GM12878 (cell line): ENCODE data around the gene ITGA7. TPM values are rescaled to one million over a fixed set of nuclear protein-coding genes. Genes with fewer than 3 reads are reported as not detected.

Experiments
- ATAC-seq: fragments of 200-7000 bp; cut with Tn5 transposase; 3 replicates; pipeline ENCODE4 v1.9.1; 2020; ENCODE audit warnings: mild to moderate bottlenecking, moderate library complexity
- BruUV-seq: library from RNA; stranded (reverse); fragments of 400-500 nt; replicated peaks from 2 replicates; lab custom pipeline; 2021; lab: Mats Ljungman, UMichigan
- CTCF ChIA-PET: fragments of 300-600 bp; sonication (Branson Sonifier 250); formaldehyde crosslinking; extraction: SDS; loops from one replicate; lab custom pipeline; 2021; ENCODE audit warnings: inconsistent platforms; lab: Yijun Ruan, JAX
- POLR2A ChIA-PET: fragments of 350-600 bp; formaldehyde crosslinking; extraction: SDS; loops from one replicate; lab custom pipeline; 2021; ENCODE audit warnings: inconsistent platforms; lab: Charles Lee
- RAD21 ChIA-PET: fragments of 300-600 bp; sonication (Branson Sonifier 250); formaldehyde crosslinking; loops from one replicate; lab custom pipeline; 2023; ENCODE audit warnings: antibody characterized with exemption; ENCODE audit not compliant: unreplicated experiment; lab: Charles Lee
- SMC1A ChIA-PET: fragments of 300-600 bp; sonication (Branson Sonifier 250); formaldehyde crosslinking; loops from one replicate; lab custom pipeline; 2023; ENCODE audit not compliant: unreplicated experiment, uncharacterized antibody; lab: Charles Lee
- DNase-seq: peaks from one replicate; pipeline ENCODE4 v3.0.0-alpha.2; 2011; ENCODE audit warnings: low read depth, low spot score
- FAIRE-seq: peaks from 3 replicates; lab custom pipeline; 2011; peaks lifted over from hg19 to GRCh38; lab: Jason Lieb, UNC
- H2AFZ ChIP-seq: 2 replicates; pipeline ENCODE4 v1.6.0; 2011; ENCODE audit warnings: low read depth, low read length, control low read depth; ENCODE audit not compliant: control insufficient read depth
- H3K27ac ChIP-seq: 2 replicates; pipeline ENCODE4 v1.5.1; 2011; ENCODE audit warnings: control low read depth; ENCODE audit not compliant: control insufficient read depth, insufficient read depth
- H3K27me3 ChIP-seq, 2 experiments: replicated peaks in 1 of 2; 2 replicates each; pipeline versions ENCODE4 v1.6.0 to v1.6.1; 2011; ENCODE audit warnings: low read length in 1 of 2; ENCODE audit not compliant: control insufficient read depth in 2 of 2, insufficient read depth in 2 of 2
- H3K36me3 ChIP-seq, 2 experiments: 2 replicates each; pipeline ENCODE4 v1.5.1; 2011; ENCODE audit warnings: low read length in 1 of 2; ENCODE audit not compliant: control insufficient read depth in 2 of 2, insufficient read depth in 2 of 2
- H3K4me1 ChIP-seq: 2 replicates; pipeline ENCODE4 v1.6.1; 2011; ENCODE audit warnings: mild to moderate bottlenecking, low read length, moderate library complexity, mixed read lengths; ENCODE audit not compliant: control insufficient read depth, insufficient read depth
- H3K4me2 ChIP-seq: 2 replicates; pipeline ENCODE4 v1.6.0; 2011; ENCODE audit warnings: control low read depth; ENCODE audit not compliant: control insufficient read depth, insufficient read depth
- H3K4me3 ChIP-seq: fragments of 200-600 bp; sonication (generic); 2 replicates; pipeline ENCODE4 v1.5.1; 2016
- H3K79me2 ChIP-seq: 2 replicates; pipeline ENCODE4 v1.6.0; 2011; ENCODE audit warnings: low read length; ENCODE audit not compliant: control insufficient read depth, insufficient read depth
- H3K9ac ChIP-seq: 2 replicates; pipeline ENCODE4 v1.8.0; 2011; ENCODE audit warnings: low read length, control low read depth, mixed read lengths; ENCODE audit not compliant: control insufficient read depth, insufficient read depth
- H3K9me3 ChIP-seq: replicated peaks from 3 replicates; pipeline ENCODE4 v1.5.1; 2011; ENCODE audit warnings: mild to moderate bottlenecking, low read length; ENCODE audit not compliant: control insufficient read depth, insufficient read depth
- H4K20me1 ChIP-seq: 2 replicates; pipeline ENCODE4 v1.6.0; 2011; ENCODE audit not compliant: control insufficient read depth, insufficient read depth
- CBX5 ChIP-seq: sonication (generic); IDR thresholded peaks from 2 replicates; pipeline ENCODE4 v1.6.1; 2016; ENCODE audit warnings: low read depth, moderate library complexity, mild to moderate bottlenecking, inconsistent platforms
- CHD2 ChIP-seq: IDR thresholded peaks from 2 replicates; pipeline ENCODE4 v1.6.1; 2011; ENCODE audit warnings: low read depth, low read length, improper control_type of control experiment, borderline replicate concordance
- E2F4 ChIP-seq: IDR thresholded peaks from 2 replicates; pipeline ENCODE4 v1.6.1; 2012; ENCODE audit warnings: low read depth, low read length, improper control_type of control experiment
- ELK1 ChIP-seq: IDR thresholded peaks from 2 replicates; pipeline ENCODE4 v1.6.1; 2012; ENCODE audit warnings: low read depth, low read length, improper control_type of control experiment
- EP300 ChIP-seq, 2 experiments: fragments of 150-350 bp in 1 of 2; IDR thresholded peaks; 2 replicates each; pipeline ENCODE4 v1.6.1; 2011 to 2012; ENCODE audit warnings: low read depth in 2 of 2, low read length in 2 of 2, borderline replicate concordance in 1 of 2, improper control_type of control experiment in 1 of 2, inconsistent platforms in 1 of 2; ENCODE audit not compliant: control insufficient read depth in 1 of 2
- ESRRA ChIP-seq: IDR thresholded peaks from 2 replicates; pipeline ENCODE4 v1.6.1; 2012; ENCODE audit warnings: mild to moderate bottlenecking, low read length, improper control_type of control experiment
- GATAD2B ChIP-seq: fragments of 450-650 bp; conservative IDR thresholded peaks from 2 replicates; pipeline ENCODE4 v1.6.1; 2017; ENCODE audit warnings: low read depth, mild to moderate bottlenecking, moderate library complexity
- HDAC2 ChIP-seq: fragments of 200-600 bp; sonication (generic); IDR thresholded peaks from 2 replicates; pipeline ENCODE4 v1.6.1; 2017
- IKZF2 ChIP-seq, 2 experiments: fragments of 450-650 bp; IDR thresholded peaks; 2 replicates each; pipeline ENCODE4 v1.6.1; 2017; ENCODE audit warnings: mild to moderate bottlenecking in 2 of 2, moderate library complexity in 2 of 2
- KLF5 ChIP-seq: fragments of 450-650 bp; IDR thresholded peaks from 2 replicates; pipeline ENCODE4 v1.6.1; 2014; ENCODE audit warnings: mild to moderate bottlenecking; ENCODE audit not compliant: partially characterized antibody
- MTA2 ChIP-seq: fragments of 450-650 bp; IDR thresholded peaks from 2 replicates; pipeline ENCODE4 v1.6.1; 2016; ENCODE audit warnings: low read depth, mild to moderate bottlenecking, moderate library complexity
- NR2F1 ChIP-seq: fragments of 450-650 bp; conservative IDR thresholded peaks from 2 replicates; pipeline ENCODE4 v1.6.1; 2017; ENCODE audit warnings: mild to moderate bottlenecking
- POLR2A ChIP-seq: IDR thresholded peaks from 2 replicates; pipeline ENCODE4 v1.6.1; 2011; ENCODE audit warnings: low read depth, mild to moderate bottlenecking, low read length
- RAD51 ChIP-seq: fragments of 450-650 bp; IDR thresholded peaks from 2 replicates; pipeline ENCODE4 v1.6.1; 2016; ENCODE audit warnings: moderate library complexity, mild to moderate bottlenecking, inconsistent platforms
- RB1 ChIP-seq: fragments of 450-650 bp; formaldehyde crosslinking; IDR thresholded peaks from 2 replicates; pipeline ENCODE4 v1.6.1; 2017; ENCODE audit warnings: mild to moderate bottlenecking, borderline replicate concordance
- RUNX3 ChIP-seq: IDR thresholded peaks from 2 replicates; pipeline ENCODE4 v1.6.1; 2012; ENCODE audit warnings: low read length, inconsistent platforms
- SIX5 ChIP-seq: IDR thresholded peaks from 2 replicates; pipeline ENCODE4 v1.6.1; 2011; ENCODE audit warnings: mild to moderate bottlenecking, low read depth, low read length, moderate library complexity; ENCODE audit not compliant: severe bottlenecking
- SMAD1 ChIP-seq: fragments of 450-650 bp; IDR thresholded peaks from 2 replicates; pipeline ENCODE4 v1.6.1; 2018; ENCODE audit warnings: mild to moderate bottlenecking, low read depth; ENCODE audit not compliant: partially characterized antibody
- SMAD5 ChIP-seq: IDR thresholded peaks from 2 replicates; pipeline ENCODE4 v1.6.1; 2016; ENCODE audit warnings: antibody characterized with exemption, low read depth
- SPI1 ChIP-seq: IDR thresholded peaks from 2 replicates; pipeline ENCODE4 v1.6.1; 2011; ENCODE audit warnings: low read depth, mild to moderate bottlenecking, low read length, moderate library complexity, borderline replicate concordance; ENCODE audit not compliant: insufficient read depth
- ZNF274 ChIP-seq: IDR thresholded peaks from one replicate; pipeline ENCODE4 v1.8.0; 2011; ENCODE audit not compliant: insufficient read length, insufficient read depth
- ZSCAN29 ChIP-seq: fragments of 450-650 bp; IDR thresholded peaks from 2 replicates; pipeline ENCODE4 v1.6.1; 2017; ENCODE audit warnings: mild to moderate bottlenecking, moderate library complexity
- in situ Hi-C: fragments of 300-500 bp; cut with MboI; formaldehyde crosslinking; loops from 9 replicates; pipeline ENCODE4 v1.14.3; 2018; ENCODE audit warnings: mixed read lengths
- intact Hi-C: fragments of 100-400 bp; cut with micrococcal nuclease; formaldehyde crosslinking; loops from one replicate; pipeline ENCODE4 v1.14.2; 2022; ENCODE audit not compliant: unreplicated experiment
- polyA plus RNA-seq, 11 experiments: library from polyadenylated mRNA; depleted of rRNA in 4 of 11; unstranded in 6 of 11; stranded (reverse) in 5 of 11; fragments of >200 nt; fragmentation: Nextera tagmentation in 4 of 11; fragmentation: Illumina TruSeq in 1 of 11; extraction: Ambion mirVana in 4 of 11; extraction: Trizol in 1 of 11; gene quantifications; 1 replicate in 1 of 11; 2 replicates in 10 of 11; pipeline versions ENCODE4 v1.2.1 to v1.2.3, GENCODE V29; 2011 to 2016; ENCODE audit warnings: inconsistent platforms in 2 of 11, missing spikeins in 2 of 11, low read depth in 1 of 11
- total RNA-seq, 4 experiments: library from RNA; depleted of rRNA in 3 of 4; stranded (reverse); fragments of >200 nt in 3 of 4; fragmentation: Illumina TruSeq in 1 of 4; extraction: Trizol in 1 of 4; gene quantifications; 2 replicates each; pipeline versions ENCODE4 v1.2.1 to v1.2.3, GENCODE V29; 2013 to 2021

ITGA7 gene
- total and polyA plus RNA-seq, 10 of the 15 experiments (the other 5 are each of a cell fraction or from before 2014, with no cell fraction given): 0.18 to 5.1 (median 1.5) TPM

DNA sequence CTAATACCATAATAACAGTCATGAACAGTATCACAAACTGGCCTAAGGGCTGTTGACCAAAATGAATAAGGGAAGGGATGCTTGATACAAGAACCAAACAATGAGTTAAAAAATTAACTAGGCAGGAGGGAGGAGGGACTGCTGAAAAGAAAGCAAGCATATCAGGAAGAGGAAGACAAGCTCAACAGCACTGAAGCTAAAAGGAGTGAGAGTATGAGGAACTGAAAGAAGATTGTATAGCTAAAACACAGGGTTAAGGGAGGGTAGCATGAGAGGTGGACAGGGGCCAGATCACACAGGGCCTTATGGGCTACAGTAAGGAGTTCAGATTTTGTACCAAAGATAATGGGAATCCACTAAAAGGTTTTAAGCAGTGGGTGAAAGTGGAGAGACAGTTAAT lies 34.1 kb downstream of the ITGA7 start:
- CTCF ChIA-PET: interaction anchor here (0.7 to 2.6 kb wide), 16 partner anchors 8 to 1093 kb away, joined by 3 to 16 read pairs (median 4); a partner anchor contains a TSS
- Histone ChIP-seq H3K36me3 (no peaks in the 10 kb centered on the region), H3K4me1 (peaks cover 10% of the 10 kb centered on the region), H3K27me3 (no peaks in the 10 kb centered on the region), H3K79me2 (no peaks in the 10 kb centered on the region), H4K20me1 (no peaks in the 10 kb centered on the region), H3K4me2 (peak overlapping the region; percentile 61), H3K9me3 (no peaks in the 10 kb centered on the region), H3K4me3 (0 out of 2 replicates have a peak overlapping the region, but pooled peaks have one; percentile 16), H2AFZ (peak overlapping the region; percentile 91), H3K27ac (peak overlapping the region; percentile 62; the same call in 1 of the 2 replicates), H3K9ac (no peak overlapping the region)
- intact Hi-C loops: no loop called here
- POLR2A ChIA-PET: interaction anchor here (0.5 to 1.3 kb wide), 4 partner anchors 9 to 635 kb away, joined by 3 read pairs; no protein-coding TSS in a partner anchor
- peak; percentile 76 for DNase-seq
- no peak for FAIRE-seq
- in situ Hi-C loops: no loop called here
- RAD21 ChIA-PET: interaction anchor here (0.7 to 1.9 kb wide), 9 partner anchors 9 to 51 kb away, joined by 3 to 11 read pairs (median 4); partner anchors contain the start of gene BLOC1S1
- SMC1A ChIA-PET: interaction anchor here (0.8 to 2.8 kb wide), 11 partner anchors 9 to 64 kb away, joined by 3 to 12 read pairs (median 4); partner anchors contain the start of gene BLOC1S1
- no TSS peak for BruUV-seq
- ATAC-seq: peak; percentile 100
- TF ChIP-seq POLR2A (peak; percentile 43; the same call in 1 of the 2 replicates), CHD2 (no peak), RAD51 (no peak), RB1 (no peak), IKZF2 (IDR thresholded peaks at IDR 0.05) (peak; percentile 21 to 25; a peak in 1 of 4 replicates), SPI1 (peak; percentile 95), SIX5 (no peak), ESRRA (no peak), KLF5 (no peak), HDAC2 (no peak), E2F4 (no peak), MTA2 (peak; percentile 57), CBX5 (0 out of 2 replicates have a peak, but pooled peaks have one; percentile 20), ZNF274 (no peak), SMAD1 (no peak), NR2F1 (0 out of 2 replicates have a peak, but pooled peaks have one; percentile 26), ELK1 (no peak), RUNX3 (no peak), ZSCAN29 (no peak), EP300 (IDR thresholded peaks at IDR 0.05; ENCODE audit: borderline replicate concordance in 1 of 2, control insufficient read depth in 1 of 2, low read depth in 2 of 2, low read length in 2 of 2) (no peak), GATAD2B (0 out of 2 replicates have a peak, but pooled peaks have one; percentile 27), SMAD5 (no peak)
